H1 (cell line): Measurements from ENCODE around the gene RPP30. TPM values are rescaled to one million over a fixed set of nuclear protein-coding genes. Genes with fewer than 3 reads are reported as not detected.

Experiments used
- CTCF ChIA-PET: fragments of 300-600 bp; sonication (Branson Sonifier 250); formaldehyde crosslinking; loops from one replicate; lab custom pipeline; 2021; ENCODE audit not compliant: partially characterized antibody; lab: Charles Lee
- POLR2A ChIA-PET: fragments of 300-600 bp; sonication (Branson Sonifier 250); formaldehyde crosslinking; loops from one replicate; lab custom pipeline; 2021; ENCODE audit warnings: inconsistent platforms; ENCODE audit not compliant: partially characterized antibody; lab: Charles Lee
- DNase-seq, 2 experiments: peaks; one replicate each; pipeline versions ENCODE4 v3.0.0 to v3.0.0-alpha.2; 2010 to 2022; ENCODE audit warnings: low spot score in 2 of 2, low read depth in 1 of 2, mixed read lengths in 1 of 2
- FAIRE-seq: peaks from 2 replicates; lab custom pipeline; 2011; peaks lifted over from hg19 to GRCh38; lab: Jason Lieb, UNC
- H2AFZ ChIP-seq: 2 replicates; pipeline ENCODE4 v1.8.1; 2012; ENCODE audit warnings: low read length, inconsistent platforms
- H2AK5ac ChIP-seq: 2 replicates; pipeline ENCODE4 v1.6.1; 2013; ENCODE audit warnings: low read depth, low read length
- H2BK120ac ChIP-seq: replicated peaks from 2 replicates; pipeline ENCODE3; 2013; ENCODE audit warnings: low read depth, low read length, inconsistent platforms
- H2BK12ac ChIP-seq: 2 replicates; pipeline ENCODE4 v1.6.1; 2013; ENCODE audit warnings: low read depth, low read length
- H2BK15ac ChIP-seq: 2 replicates; pipeline ENCODE4 v1.6.1; 2013; ENCODE audit warnings: low read length
- H2BK20ac ChIP-seq: 2 replicates; pipeline ENCODE4 v1.6.1; 2013; ENCODE audit warnings: low read length
- H2BK5ac ChIP-seq: 2 replicates; pipeline ENCODE4 v1.6.1; 2013; ENCODE audit warnings: low read depth, low read length
- H3K14ac ChIP-seq: 2 replicates; pipeline ENCODE4 v1.6.1; 2013; ENCODE audit warnings: inconsistent platforms; ENCODE audit not compliant: insufficient read length
- H3K18ac ChIP-seq: 2 replicates; pipeline ENCODE4 v1.6.1; 2013; ENCODE audit warnings: low read length; ENCODE audit errors: extremely low read depth
- H3K23ac ChIP-seq: 2 replicates; pipeline ENCODE4 v1.6.1; 2013; ENCODE audit warnings: inconsistent platforms; ENCODE audit not compliant: insufficient read length
- H3K23me2 ChIP-seq: 2 replicates; pipeline ENCODE4 v1.6.1; 2013; ENCODE audit warnings: low read depth, low read length
- H3K27ac ChIP-seq: 2 replicates; pipeline ENCODE4 v1.6.1; 2011; ENCODE audit warnings: low read depth, low read length, inconsistent platforms
- H3K27me3 ChIP-seq, 4 experiments: replicated peaks in 1 of 4; 1 replicate in 1 of 4; 2 replicates in 3 of 4; pipeline versions ENCODE4 v1.6.1 to v1.8.1; 2011 to 2013; ENCODE audit warnings: low read length in 3 of 4, mild to moderate bottlenecking in 3 of 4, inconsistent platforms in 2 of 4, mixed read lengths in 2 of 4, moderate library complexity in 1 of 4; ENCODE audit not compliant: control insufficient read depth in 3 of 4, insufficient read depth in 3 of 4; ENCODE audit errors: extremely low read depth in 1 of 4
- H3K36me3 ChIP-seq, 4 experiments: 2 replicates each; pipeline versions ENCODE4 v1.6.1 to v1.8.1; 2011 to 2013; ENCODE audit warnings: mild to moderate bottlenecking in 4 of 4, low read length in 3 of 4, moderate library complexity in 2 of 4, control low read depth in 1 of 4, inconsistent platforms in 1 of 4; ENCODE audit not compliant: insufficient read depth in 4 of 4, control insufficient read depth in 2 of 4
- H3K4ac ChIP-seq: replicated peaks from 2 replicates; pipeline ENCODE3; 2013; ENCODE audit warnings: low read length, low read depth, mixed read lengths, inconsistent platforms; ENCODE audit not compliant: insufficient read length
- H3K4me1 ChIP-seq, 4 experiments: replicated peaks in 1 of 4; 1 replicate in 1 of 4; 2 replicates in 3 of 4; pipeline versions ENCODE4 v1.6.1 to v1.8.1; 2011 to 2013; ENCODE audit warnings: low read length in 3 of 4, inconsistent platforms in 2 of 4, mixed read lengths in 1 of 4; ENCODE audit not compliant: insufficient read depth in 4 of 4, control insufficient read depth in 3 of 4
- H3K4me2 ChIP-seq, 2 experiments: 2 replicates each; pipeline versions ENCODE4 v1.6.1 to v1.8.1; 2011 to 2013; ENCODE audit warnings: low read depth in 2 of 2, low read length in 2 of 2, control low read depth in 1 of 2, inconsistent platforms in 1 of 2, mild to moderate bottlenecking in 1 of 2; ENCODE audit not compliant: insufficient read depth in 1 of 2
- H3K4me3 ChIP-seq, 4 experiments: fragments of 200-600, 300-600 bp in 1 of 4; sonication (generic), shearing (Covaris generic), sonication (Bioruptor Twin) in 1 of 4; 2 replicates each; pipeline versions ENCODE4 v1.5.1 to v1.8.1; 2011 to 2016; ENCODE audit warnings: low read length in 4 of 4, low read depth in 3 of 4, control low read depth in 2 of 4, inconsistent platforms in 2 of 4, mild to moderate bottlenecking in 2 of 4, mixed read lengths in 1 of 4, moderate library complexity in 1 of 4; ENCODE audit not compliant: insufficient read depth in 2 of 4; ENCODE audit errors: extremely low read depth in 1 of 4
- H3K56ac ChIP-seq: replicated peaks from 2 replicates; pipeline ENCODE3; 2013; ENCODE audit warnings: low read depth, mild to moderate bottlenecking, mixed read lengths, low read length, inconsistent platforms; ENCODE audit not compliant: insufficient read length
- H3K79me1 ChIP-seq: 2 replicates; pipeline ENCODE4 v1.6.1; 2013; ENCODE audit warnings: low read depth, low read length, control low read depth
- H3K79me2 ChIP-seq, 2 experiments: 2 replicates each; pipeline versions ENCODE4 v1.6.1 to v1.8.1; 2012 to 2013; ENCODE audit warnings: low read length in 2 of 2, mild to moderate bottlenecking in 2 of 2, inconsistent platforms in 1 of 2; ENCODE audit not compliant: insufficient read depth in 2 of 2, control insufficient read depth in 1 of 2
- H3K9ac ChIP-seq, 4 experiments: replicated peaks in 1 of 4; 1 replicate in 1 of 4; 2 replicates in 3 of 4; pipeline versions ENCODE4 v1.6.1 to v1.8.1; 2011 to 2013; ENCODE audit warnings: low read depth in 3 of 4, low read length in 3 of 4, control low read depth in 2 of 4, mild to moderate bottlenecking in 2 of 4, moderate library complexity in 2 of 4, inconsistent platforms in 1 of 4; ENCODE audit errors: extremely low read depth in 1 of 4
- H3K9me3 ChIP-seq, 2 experiments: 2 replicates each; pipeline versions ENCODE4 v1.6.1 to v1.8.1; 2012 to 2013; ENCODE audit warnings: mild to moderate bottlenecking in 2 of 2, moderate library complexity in 2 of 2, control low read depth in 1 of 2, inconsistent platforms in 1 of 2, low read depth in 1 of 2, low read length in 1 of 2, mixed read lengths in 1 of 2; ENCODE audit not compliant: insufficient read depth in 2 of 2
- H4K20me1 ChIP-seq, 2 experiments: replicated peaks in 1 of 2; 2 replicates each; pipeline versions ENCODE3 to v1.8.1; 2011 to 2013; ENCODE audit warnings: inconsistent platforms in 2 of 2, low read length in 2 of 2, mild to moderate bottlenecking in 1 of 2; ENCODE audit not compliant: insufficient read depth in 2 of 2, control insufficient read depth in 1 of 2
- H4K5ac ChIP-seq: 2 replicates; pipeline ENCODE4 v1.6.1; 2013; ENCODE audit warnings: low read length, low read depth, mixed read lengths, inconsistent platforms; ENCODE audit not compliant: insufficient read length
- H4K8ac ChIP-seq: 2 replicates; pipeline ENCODE4 v1.8.0; 2013; ENCODE audit warnings: mild to moderate bottlenecking, moderate library complexity, low read length, inconsistent platforms; ENCODE audit not compliant: insufficient read depth; ENCODE audit errors: extremely low read depth
- H4K91ac ChIP-seq: replicated peaks from 2 replicates; pipeline ENCODE3; 2013; ENCODE audit warnings: low read length, mixed read lengths, inconsistent platforms; ENCODE audit not compliant: insufficient read length
- ASH2L ChIP-seq: fragments of 200-600, 300-600 bp; sonication (generic); IDR thresholded peaks from one replicate; pipeline ENCODE4 v1.7.1; 2017; ENCODE audit warnings: low read length
- ATF3 ChIP-seq: IDR thresholded peaks from 2 replicates; pipeline ENCODE4 v1.6.1; 2011; ENCODE audit warnings: low read depth, mild to moderate bottlenecking, low read length; ENCODE audit not compliant: insufficient read depth
- BCL11A ChIP-seq, 2 experiments: IDR thresholded peaks; one replicate each; pipeline ENCODE4 v1.6.1; 2011; ENCODE audit warnings: low read depth in 2 of 2, low read length in 2 of 2, mild to moderate bottlenecking in 2 of 2
- CEBPB ChIP-seq: IDR thresholded peaks from 2 replicates; pipeline ENCODE4 v1.6.1; 2012; ENCODE audit warnings: low read depth, low read length
- POLR2A ChIP-seq, 2 experiments: IDR thresholded peaks; 1 replicate in 1 of 2; 2 replicates in 1 of 2; pipeline ENCODE4 v1.6.1; 2011; ENCODE audit warnings: low read depth in 2 of 2, low read length in 2 of 2, mild to moderate bottlenecking in 2 of 2; ENCODE audit errors: control extremely low read depth in 1 of 2
- RBBP5 ChIP-seq: IDR thresholded peaks from 2 replicates; pipeline ENCODE4 v1.7.1; 2012; ENCODE audit warnings: low read depth, mild to moderate bottlenecking, inconsistent platforms, low read length, moderate library complexity, borderline replicate concordance
- RNF2 ChIP-seq: fragments of 200-900, 300-1000 bp; sonication (generic); IDR thresholded peaks from 2 replicates; pipeline ENCODE4 v1.7.1; 2016; ENCODE audit warnings: borderline replicate concordance, low read depth, mild to moderate bottlenecking, antibody characterized with exemption, low read length; ENCODE audit not compliant: poor library complexity, severe bottlenecking; ENCODE audit errors: missing control alignments
- SP2 ChIP-seq: IDR thresholded peaks from 2 replicates; pipeline ENCODE4 v1.6.1; 2012; ENCODE audit warnings: mild to moderate bottlenecking, low read length, inconsistent platforms
- WGBS, 2 experiments: shearing (Covaris generic) in 1 of 2; methylation state at CpG; one replicate each; pipeline versions ENCODE4 v1.1.6 to v1.1.7; 2013 to 2015; ENCODE audit warnings: low lambda C conversion rate in 2 of 2, mixed read lengths in 2 of 2, inconsistent platforms in 1 of 2, low coverage in 1 of 2, missing lambda C conversion rate in 1 of 2; ENCODE audit not compliant: insufficient replicate concordance in 2 of 2, insufficient coverage in 1 of 2, insufficient read length in 1 of 2; ENCODE audit errors: extremely low coverage in 1 of 2, missing lambda C conversion rate in 1 of 2; 5-methylcytosine and 5-hydroxymethylcytosine counted together
- polyA plus RNA-seq, 7 experiments: library from polyadenylated mRNA; depleted of rRNA in 3 of 7; stranded (reverse) in 5 of 7; unstranded in 2 of 7; fragments of >200 nt in 5 of 7; fragments of 200-250 nt in 2 of 7; gene quantifications; 1 replicate in 5 of 7; 2 replicates in 1 of 7; 4 replicates in 1 of 7; pipeline versions ENCODE4 v1.2.1 to v1.2.3, GENCODE V29; 2011 to 2013; ENCODE audit warnings: missing spikeins in 2 of 7, mixed read lengths in 2 of 7
- total RNA-seq: library from RNA; stranded (reverse); fragmentation: NEBNext Ultra II Directional; extraction: Animal tissue kit (Norgen Biotek cat#: 25700); gene quantifications from 2 replicates; pipeline ENCODE4 v1.2.1, GENCODE V29; 2021

Gene RPP30
- total and polyA plus RNA-seq, 2 of the 8 experiments (the other 6 are each of a cell fraction or from before 2014, with no cell fraction given): 38.9 to 79.7 TPM

- H3K79me2 ChIP-seq: no peaks in the 10 kb centered on the region
- no peaks in the 10 kb centered on the region for H3K23me2 ChIP-seq
- peaks cover 4 to 10% of the 10 kb centered on the region in 2 experiments for H4K20me1 ChIP-seq
- peaks cover 2 to 13% (median 10%) of the 10 kb centered on the region in 4 experiments; a peak in 5 of 7 replicates for H3K4me1 ChIP-seq
- no peak overlapping the region for H2BK120ac ChIP-seq
- no peak for FAIRE-seq
- H2AFZ ChIP-seq: no peak overlapping the region
- no peaks in the 10 kb centered on the region for H3K79me1 ChIP-seq
- no peak overlapping the region for H3K27ac ChIP-seq
- no peaks in the 10 kb centered on the region; a peak in 2 of 8 replicates for H3K36me3 ChIP-seq
- WGBS, 2 experiments: 23% methylated on average over 5 of the region's 5 CpGs; no CpG with 5 or more reads in 1 of the 2 experiments
- no peak overlapping the region; the same call in 1 of the 2 replicates for H2BK12ac ChIP-seq
- ChIA-PET CTCF (interaction anchor here (0.7 to 1.7 kb wide), 8 partner anchors 9 to 321 kb away, joined by 3 to 4 read pairs (median 4); partner anchors contain the start of gene ANKRD1), POLR2A (interaction anchor here (1.1 to 1.6 kb wide), 3 partner anchors 9 to 17 kb away, joined by 3 to 4 read pairs (median 4); partner anchors contain the start of gene ANKRD1)
- no peak overlapping the region for H4K5ac ChIP-seq
- H2BK5ac ChIP-seq: no peak overlapping the region
- peaks cover 69 to 96% (median 92%) of the 10 kb centered on the region in 4 experiments for H3K27me3 ChIP-seq
- no peak overlapping the region for H2BK20ac ChIP-seq
- H3K23ac ChIP-seq: no peak overlapping the region
- H3K14ac ChIP-seq: no peak overlapping the region
- no peak overlapping the region for H3K4ac ChIP-seq
- no peak overlapping the region for H2BK15ac ChIP-seq
- H3K9ac ChIP-seq: no peak overlapping the region
- no peak overlapping the region for H2AK5ac ChIP-seq
- no peak overlapping the region for H4K91ac ChIP-seq
- no peak for DNase-seq
- H4K8ac ChIP-seq: no peak overlapping the region
- peak overlapping the region in 3 of 4 experiments; percentile 16 to 24 (median 24); a peak in 5 of 8 replicates for H3K4me3 ChIP-seq
- no peak overlapping the region for H3K18ac ChIP-seq
- no peaks in the 10 kb centered on the region for H3K9me3 ChIP-seq
- no peak overlapping the region for H3K56ac ChIP-seq
- peak overlapping the region; percentile 46 to 61 for H3K4me2 ChIP-seq
- TF ChIP-seq ATF3 (no peak), BCL11A (IDR thresholded peaks at IDR 0.05; ENCODE audit: low read depth in 2 of 2, low read length in 2 of 2) (no peak), ASH2L (no peak), POLR2A (IDR thresholded peaks at IDR 0.05; ENCODE audit: control extremely low read depth in 1 of 2, low read depth in 2 of 2, low read length in 2 of 2) (no peak; a peak in 1 of 3 replicates), RNF2 (no peak), RBBP5 (0 out of 2 replicates have a peak, but pooled peaks have one; percentile 35), CEBPB (no peak), SP2 (no peak)
Measured at GRCh38 chr10:90930070-90930837, 58.5 kb downstream of the RPP30 start.
